Measurements from ENCODE around the gene SINHCAF.

GRCh38 chr12:31316891-31317290, 9.1 kb downstream of the SINHCAF start:
- TF ChIP-seq CTCF (conservative IDR thresholded peaks at IDR 0.05 in 1 of 2, IDR thresholded peaks at IDR 0.05 in 1 of 2; ENCODE audit: low read depth in 1 of 2, low read length in 2 of 2) (no peak), EZH2 (IDR thresholded peaks at IDR 0.05; ENCODE audit: low read length, missing control alignments) (no peak)
